ENCODE measurements around the gene HOXC6.

The HOXC6 gene

GRCh38 chr12:54024581-54025305, 3.5 kb upstream of the HOXC6 start:
- TF ChIP-seq CTCF (IDR thresholded peaks at IDR 0.05; ENCODE audit: extremely low read depth, missing control alignments), result no peak
- DNase-seq (ENCODE audit: low spot score), result no peak

GRCh38 chr12:54025499-54026405, 2.5 kb upstream of the HOXC6 start:
- TF ChIP-seq CTCF (IDR thresholded peaks at IDR 0.05; ENCODE audit: extremely low read depth, missing control alignments), result no peak
- DNase-seq (ENCODE audit: low spot score), result no peak

- no peak for TF ChIP-seq CTCF (IDR thresholded peaks at IDR 0.05; ENCODE audit: extremely low read depth, missing control alignments)
- no peak for DNase-seq (ENCODE audit: low spot score)
These were observed 1.4 kb upstream of the HOXC6 start for GRCh38 chr12:54026640-54027441.

- DNase-seq (ENCODE audit: low spot score), result no peak
- no peak for TF ChIP-seq CTCF (IDR thresholded peaks at IDR 0.05; ENCODE audit: extremely low read depth, missing control alignments)
These were observed 826 bp upstream of the HOXC6 start for GRCh38 chr12:54027442-54027786.

- no peak for TF ChIP-seq CTCF (IDR thresholded peaks at IDR 0.05; ENCODE audit: extremely low read depth, missing control alignments)
- DNase-seq (ENCODE audit: low spot score), result no peak
These were observed 1.5 kb downstream of the HOXC6 start for GRCh38 chr12:54029529-54030441.

GRCh38 chr12:54030442-54030801, 2.2 kb downstream of the HOXC6 start:
- no peak for DNase-seq (ENCODE audit: low spot score)
- no peak for TF ChIP-seq CTCF (IDR thresholded peaks at IDR 0.05; ENCODE audit: extremely low read depth, missing control alignments)
